ENCODE data around the gene RASAL2.
"Not testable (repeated sequence)": the region's sequence is repeated elsewhere in the genome, so short reads cannot be mapped to it uniquely, and the experiment has no call there.

Gene RASAL2

DNA sequence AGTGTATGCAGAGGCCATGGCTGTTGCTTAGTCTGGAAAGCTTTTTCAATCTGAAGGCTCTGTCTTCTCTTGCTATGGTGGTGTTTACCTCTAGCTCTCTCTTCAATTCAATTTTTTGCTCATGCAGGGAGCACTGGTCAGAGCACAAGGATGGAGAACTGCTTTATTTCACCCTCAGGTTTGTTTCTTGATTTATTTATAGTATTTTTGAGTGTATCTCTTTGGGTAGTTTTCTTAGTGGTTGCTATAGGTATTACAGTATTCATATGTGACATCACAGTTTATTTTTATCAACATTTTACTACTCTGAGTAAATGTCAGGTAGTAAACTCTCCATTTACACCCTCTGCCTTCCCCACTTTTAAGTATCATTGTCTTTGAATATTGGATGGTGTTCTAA lies 147.9 kb downstream of the RASAL2 start:
- no peak for DNase-seq

- DNase-seq = no peak
These were observed 149.2 kb downstream of the RASAL2 start for GRCh38 chr1:178243119-178243518.

DNA sequence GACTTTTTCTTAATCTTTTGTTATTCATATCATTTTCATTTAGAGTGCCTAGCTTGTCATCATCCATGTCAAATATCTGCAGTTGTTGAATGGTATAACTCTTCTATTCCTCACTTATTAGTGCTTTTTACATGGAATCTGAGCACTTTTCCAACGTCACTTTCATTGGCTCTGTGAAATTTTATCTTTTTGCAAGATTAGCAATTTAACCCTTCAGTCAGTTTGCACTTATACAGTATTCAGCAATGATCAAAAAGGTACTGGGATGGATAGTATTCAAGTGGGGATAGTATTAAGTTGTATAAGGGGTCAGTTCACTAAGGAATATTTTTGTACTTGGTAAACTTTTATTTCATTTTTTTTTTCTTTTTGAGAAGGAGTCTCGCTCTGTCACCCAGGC lies 150.0 kb downstream of the RASAL2 start:
- DNase-seq = no peak

DNA sequence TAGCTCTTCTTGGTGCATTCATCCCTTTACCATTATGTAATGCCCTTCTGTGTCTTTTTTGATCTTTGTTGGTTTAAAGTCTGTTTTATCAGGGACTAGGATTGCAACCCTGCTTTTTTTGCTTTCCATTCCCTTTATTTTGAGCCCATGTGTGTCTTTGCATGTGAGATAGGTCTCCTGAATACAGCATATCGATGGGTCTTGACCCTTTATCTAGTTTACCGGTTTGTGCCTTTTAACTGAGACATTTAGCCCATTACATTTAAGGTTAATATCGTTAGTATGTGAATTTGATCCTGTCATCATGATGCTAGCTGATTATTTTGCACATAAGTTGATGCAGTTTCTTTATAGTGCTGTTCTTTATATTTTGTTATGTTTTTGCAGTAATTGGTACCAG lies 154.4 kb downstream of the RASAL2 start:
- DNase-seq = not testable (repeated sequence)

DNA sequence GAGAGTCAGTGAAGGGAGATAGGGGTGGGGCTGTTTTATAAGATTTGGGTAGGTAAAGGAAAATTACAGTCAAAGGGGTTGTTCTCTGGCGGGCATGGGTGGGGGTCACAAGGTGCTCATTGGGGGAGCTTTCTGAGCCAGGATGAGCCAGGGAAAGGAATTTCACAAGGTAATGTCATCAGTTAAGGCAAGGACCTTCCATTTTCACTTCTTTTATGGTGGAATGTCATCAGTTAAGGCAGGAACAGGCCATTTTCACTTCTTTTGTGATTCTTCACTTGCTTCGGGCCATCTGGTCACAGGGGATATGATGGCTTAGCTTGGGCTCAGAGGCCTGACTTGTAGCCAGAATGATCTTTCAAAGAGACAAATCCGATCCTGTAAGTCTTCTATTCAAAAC lies 159.7 kb downstream of the RASAL2 start:
- not testable (repeated sequence) for DNase-seq

GRCh38 chr1:178254433-178254832 lies 160.5 kb downstream of the RASAL2 start:
- DNase-seq = no peak

DNA sequence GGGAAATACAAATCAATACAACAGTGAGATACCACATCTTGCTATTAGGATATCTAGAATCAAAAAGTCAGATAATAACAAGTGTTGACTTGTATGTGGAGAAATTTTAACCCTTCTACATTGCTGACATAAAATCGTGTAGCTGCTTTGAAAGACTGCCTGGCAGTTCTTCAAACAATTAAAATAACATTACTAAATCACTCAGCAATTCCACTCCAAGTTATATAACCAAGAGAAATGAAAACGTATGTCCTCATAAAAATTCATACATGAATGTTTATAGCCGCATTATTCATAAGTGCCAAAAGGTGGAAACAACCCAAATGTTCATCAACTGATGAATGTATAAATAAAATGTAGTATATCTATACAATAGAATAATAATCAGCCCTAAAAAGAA lies 164.6 kb downstream of the RASAL2 start:
- DNase-seq = no peak

DNA sequence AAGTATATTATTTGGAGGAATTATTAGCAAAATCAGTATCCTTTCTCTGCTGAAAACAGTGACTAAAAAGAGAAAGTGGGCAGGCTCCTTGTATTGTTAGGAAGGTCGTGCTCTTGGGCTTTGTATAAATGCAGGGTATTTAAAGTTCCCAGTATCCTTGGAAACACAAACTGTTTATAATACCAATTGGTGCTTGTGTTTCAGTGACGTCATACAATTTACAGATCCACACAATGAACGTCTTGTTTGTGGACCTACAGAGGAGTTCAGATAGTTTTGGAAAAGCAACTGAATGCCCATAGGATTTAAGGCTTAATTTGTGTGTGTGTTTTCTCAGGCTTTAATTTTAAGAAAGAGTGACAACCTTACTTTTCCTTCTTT lies 168.2 kb downstream of the RASAL2 start:
- no peak for DNase-seq

DNA sequence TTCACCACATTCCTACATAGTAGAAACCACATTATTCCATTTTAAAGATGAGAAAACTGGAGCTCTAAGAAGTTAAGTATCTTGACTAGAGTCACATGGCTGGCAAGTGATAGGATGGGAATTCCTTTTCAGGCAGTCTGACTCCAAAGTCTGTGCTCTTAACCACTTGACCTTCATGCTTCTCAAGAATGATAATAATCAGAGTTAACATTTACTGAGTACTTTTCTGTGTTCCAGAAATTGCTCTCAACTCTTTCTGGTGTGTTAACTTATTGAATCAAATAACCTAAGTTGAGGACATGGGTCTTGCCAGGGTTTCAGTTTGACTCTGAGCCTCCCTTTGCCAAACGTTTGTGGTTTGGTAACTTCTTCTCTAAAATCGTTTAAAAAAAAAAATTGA lies 169.4 kb downstream of the RASAL2 start:
- no peak for DNase-seq

DNA sequence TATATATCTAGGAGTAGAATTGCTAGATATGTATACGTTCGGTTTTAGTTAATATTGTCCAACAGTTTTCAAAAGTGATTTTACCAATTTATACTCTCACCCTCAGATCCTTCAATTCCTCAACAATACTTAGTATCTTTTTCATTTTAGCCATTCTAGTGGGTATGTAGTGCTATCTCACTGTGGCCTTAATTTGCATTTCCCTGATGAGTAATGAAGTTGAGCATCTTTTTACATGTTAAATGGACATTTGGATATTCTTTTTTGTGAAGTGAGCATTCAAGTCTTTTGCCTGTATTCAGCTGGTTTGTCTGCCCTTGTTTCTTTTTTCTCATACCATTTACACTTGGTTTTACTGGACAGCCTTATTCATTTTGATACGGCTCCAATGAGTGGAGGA lies 172.2 kb downstream of the RASAL2 start:
- DNase-seq = no peak

- no peak for DNase-seq
These were observed 172.7 kb downstream of the RASAL2 start for GRCh38 chr1:178266619-178267066.

GRCh38 chr1:178267646-178268094 lies 173.8 kb downstream of the RASAL2 start:
- DNase-seq = no peak

GRCh38 chr1:178271471-178271870 lies 177.6 kb downstream of the RASAL2 start:
- no peak for DNase-seq

DNA sequence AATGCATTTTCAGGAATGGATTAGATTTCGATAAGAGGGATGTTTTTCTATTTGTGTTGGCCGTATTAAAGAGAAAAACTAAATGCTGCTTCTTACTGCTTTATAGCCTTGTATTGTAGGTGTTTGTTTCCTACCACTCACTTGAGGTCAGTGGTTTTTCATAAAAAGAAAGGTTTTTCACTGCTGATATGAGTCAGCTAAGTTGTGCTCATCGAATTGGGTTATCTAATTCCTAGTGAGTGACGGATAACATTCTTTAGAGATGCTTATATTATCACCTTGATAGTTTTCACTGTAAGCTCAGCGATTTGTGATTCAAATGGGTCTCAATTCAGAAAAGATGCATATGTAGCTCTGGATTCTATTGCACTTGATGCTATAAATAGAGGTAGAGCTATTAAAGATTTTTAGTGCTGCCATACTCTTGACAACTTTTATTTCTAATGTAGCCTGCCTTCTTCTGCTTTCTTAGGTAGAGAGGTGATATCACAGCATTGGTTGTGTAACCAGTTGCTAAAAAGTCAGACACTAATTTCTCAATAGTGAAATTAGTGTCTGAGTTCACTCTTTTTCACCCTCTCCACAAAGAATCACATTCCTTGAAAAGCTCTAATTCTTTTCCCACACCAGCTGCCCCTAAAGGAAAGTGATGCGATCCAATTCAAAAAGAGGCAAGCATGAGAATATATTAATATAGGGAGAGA lies 180.0 kb downstream of the RASAL2 start:
- no peak for DNase-seq

GRCh38 chr1:178275049-178275448 lies 181.1 kb downstream of the RASAL2 start:
- DNase-seq = no peak

DNA sequence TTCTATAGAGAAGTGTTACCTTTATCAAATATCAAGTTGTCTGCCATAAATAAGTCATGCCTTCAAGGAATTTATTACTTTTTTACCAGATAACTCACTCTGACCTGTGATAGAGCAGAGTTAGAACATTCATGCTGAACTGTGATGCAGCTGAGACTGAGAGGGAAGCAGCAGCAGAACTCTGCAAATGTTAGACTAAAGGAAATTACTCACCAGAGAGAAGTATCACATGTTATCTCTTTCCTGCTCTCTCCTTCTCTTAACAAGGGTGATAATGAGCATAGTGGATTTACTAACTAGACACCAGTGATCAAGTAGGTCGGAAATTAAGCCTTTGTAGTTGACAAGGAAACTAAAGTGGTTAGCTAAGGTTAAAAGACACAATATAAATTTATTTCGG lies 181.6 kb downstream of the RASAL2 start:
- DNase-seq = no peak

DNA sequence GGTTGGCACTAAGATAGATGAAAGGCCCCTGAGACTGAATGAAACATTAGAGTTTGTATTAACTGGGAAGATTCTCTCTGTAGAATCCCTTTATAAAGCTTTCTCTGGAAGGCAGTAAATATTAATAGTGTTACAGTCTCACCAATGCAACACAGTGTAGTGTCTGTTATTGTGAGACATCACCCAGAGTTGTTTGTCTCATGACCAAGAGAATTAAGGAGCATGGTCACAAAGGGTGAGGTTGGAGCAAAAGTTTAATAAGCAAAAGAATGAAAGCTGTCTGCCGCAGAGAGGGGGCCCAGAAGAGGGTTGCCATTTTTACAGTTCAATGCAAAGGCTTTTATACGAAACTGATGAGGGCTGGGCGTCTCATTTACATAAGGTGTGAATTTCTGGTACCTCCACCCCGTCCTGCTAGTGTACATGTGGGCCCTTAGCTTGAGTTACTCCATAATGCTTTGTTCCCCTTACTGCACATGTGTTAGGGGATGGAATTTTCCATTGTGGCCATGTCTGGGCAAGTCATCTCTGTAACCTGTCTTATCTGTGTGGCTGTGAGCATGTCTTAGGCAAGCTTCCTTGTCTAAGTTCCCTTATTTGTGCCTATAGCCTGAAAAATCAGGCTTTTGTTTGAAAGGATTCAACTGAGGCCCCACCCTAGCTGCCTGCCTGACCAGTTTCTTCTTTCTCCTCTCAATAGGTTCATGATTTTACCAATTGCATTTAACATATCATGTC lies 184.1 kb downstream of the RASAL2 start:
- DNase-seq = no peak

DNA sequence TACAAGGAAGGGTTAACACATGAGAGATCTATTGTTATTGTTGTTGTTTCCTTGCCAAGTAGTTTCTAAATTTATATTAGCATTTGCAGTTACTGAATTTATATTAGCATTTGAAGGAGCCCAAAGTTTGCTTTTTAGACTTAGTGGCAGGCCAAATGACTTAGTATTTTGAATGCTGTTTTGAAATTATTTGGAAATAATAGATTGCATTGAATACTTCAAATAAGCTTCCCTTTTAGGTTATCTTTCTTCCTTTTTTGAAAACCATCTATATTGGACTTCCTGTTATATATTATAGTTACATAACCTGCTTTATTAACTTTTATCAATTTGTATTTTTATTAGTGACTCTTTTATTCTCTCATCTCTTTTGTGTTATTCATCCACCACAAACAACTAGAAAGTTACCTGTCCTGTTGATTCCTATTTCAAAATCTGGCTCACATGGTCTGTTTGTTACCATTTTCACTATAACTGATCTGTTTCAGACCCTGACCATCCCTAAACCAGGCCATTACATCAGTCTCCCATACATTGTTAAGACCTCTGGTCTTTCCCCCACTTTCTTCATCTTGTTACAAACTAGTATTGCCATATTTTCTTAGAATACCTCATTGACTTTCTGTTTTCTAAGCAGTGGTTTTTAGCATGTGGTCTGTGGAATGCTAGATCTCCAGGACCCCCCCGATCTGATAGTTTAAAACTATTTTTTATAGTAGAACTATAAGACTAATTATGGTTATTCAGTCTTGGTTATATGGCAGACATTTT lies 185.2 kb downstream of the RASAL2 start:
- no peak for DNase-seq

DNA sequence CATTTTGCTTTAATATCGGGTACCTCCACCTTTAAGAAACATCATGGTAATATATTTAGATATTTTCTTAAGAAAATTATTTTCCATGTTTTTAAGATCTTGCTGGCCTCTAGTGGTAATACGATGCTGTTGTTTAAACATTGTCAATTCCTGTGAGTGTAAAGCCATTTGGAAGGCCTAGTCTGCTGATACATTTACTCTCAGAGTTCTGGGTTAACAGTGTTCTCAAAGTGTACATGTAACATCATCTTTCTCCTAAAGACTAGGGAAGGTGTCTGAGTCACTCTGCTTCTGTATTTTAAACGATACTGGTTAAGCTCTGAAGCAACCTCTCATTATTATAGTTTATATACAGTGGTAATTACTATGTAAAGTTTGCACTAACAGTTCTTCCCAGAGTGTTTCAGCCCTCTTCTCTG lies 189.1 kb downstream of the RASAL2 start:
- DNase-seq = no peak

DNA sequence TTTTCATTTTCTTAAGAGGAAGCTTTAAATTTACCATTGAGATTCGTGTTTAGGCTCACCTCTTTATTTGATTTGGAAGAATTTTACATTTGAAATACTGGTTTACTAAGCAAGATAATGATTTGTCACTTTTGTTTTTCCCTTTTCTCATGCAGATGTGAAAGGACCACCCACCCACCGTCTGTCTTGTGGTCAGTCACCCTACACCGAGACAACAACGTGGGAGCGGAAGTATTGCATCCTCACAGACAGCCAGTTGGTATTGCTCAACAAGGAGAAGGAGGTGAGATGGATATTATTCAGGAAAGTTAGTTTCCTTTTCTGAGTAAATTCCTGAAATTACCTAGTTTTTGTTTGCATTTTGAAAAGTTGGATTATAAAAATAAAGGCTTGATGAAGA lies 189.5 kb downstream of the RASAL2 start:
- DNase-seq = no peak

DNA sequence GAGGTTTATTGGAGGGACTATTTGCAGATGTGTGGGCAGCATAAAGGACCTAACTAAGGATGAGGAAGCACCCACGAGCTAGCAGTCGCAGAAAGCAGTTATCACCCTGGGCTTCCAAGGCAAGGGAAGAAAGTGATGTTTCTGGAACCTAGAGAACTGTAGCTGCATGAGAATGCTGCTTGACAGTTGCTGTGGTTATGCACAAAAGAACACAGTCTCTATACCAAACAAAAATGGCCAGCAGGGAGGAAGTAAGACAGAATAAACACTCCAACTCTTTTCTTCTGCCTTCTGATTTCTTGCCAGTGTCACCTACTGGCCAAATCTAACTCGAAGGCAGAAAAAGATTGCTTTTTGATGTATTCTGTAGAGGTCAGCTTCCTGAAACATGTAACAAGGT lies 190.2 kb downstream of the RASAL2 start:
- DNase-seq = no peak

GRCh38 chr1:178291166-178291565 lies 197.3 kb downstream of the RASAL2 start:
- no peak for DNase-seq

DNA sequence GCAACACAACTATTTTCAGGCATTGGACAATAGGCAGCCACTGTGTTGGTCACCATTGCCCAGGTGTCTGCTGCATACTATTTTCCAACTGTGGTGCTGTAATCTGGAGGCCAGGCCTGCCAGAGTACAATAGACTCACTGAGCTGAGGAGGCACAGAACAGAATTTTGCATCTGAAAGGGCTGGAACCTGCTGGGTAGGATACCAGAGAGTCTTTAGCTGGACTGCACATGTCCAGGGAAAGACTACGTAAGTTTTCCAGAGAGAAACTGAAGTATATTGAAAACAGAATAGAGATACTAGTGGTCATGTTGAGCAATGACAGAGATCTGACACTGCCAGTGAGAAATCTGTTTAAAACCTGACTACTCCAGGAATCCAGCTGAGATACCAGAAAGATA lies 200.8 kb downstream of the RASAL2 start:
- DNase-seq = no peak

- no peak for DNase-seq
These were observed 206.4 kb downstream of the RASAL2 start for GRCh38 chr1:178300352-178300699.

All from activated CD8-positive, alpha-beta memory T cell treated with anti-CD3 and anti-CD28 coated beads for 24 hours (primary cell).